HG03565 (cell line): ENCODE measurements around the gene SLC22A23.
A peak's percentile ranks its signal among the peaks of the same experiment; 100 is the strongest.

ENCODE experiments used
- ATAC-seq: cut with Tn5 transposase; IDR thresholded peaks from one replicate; pipeline ENCODE4 v1.9.1; 2021; ENCODE audit warnings: mild to moderate bottlenecking, moderate library complexity; ENCODE audit not compliant: unreplicated experiment

SLC22A23 gene

DNA sequence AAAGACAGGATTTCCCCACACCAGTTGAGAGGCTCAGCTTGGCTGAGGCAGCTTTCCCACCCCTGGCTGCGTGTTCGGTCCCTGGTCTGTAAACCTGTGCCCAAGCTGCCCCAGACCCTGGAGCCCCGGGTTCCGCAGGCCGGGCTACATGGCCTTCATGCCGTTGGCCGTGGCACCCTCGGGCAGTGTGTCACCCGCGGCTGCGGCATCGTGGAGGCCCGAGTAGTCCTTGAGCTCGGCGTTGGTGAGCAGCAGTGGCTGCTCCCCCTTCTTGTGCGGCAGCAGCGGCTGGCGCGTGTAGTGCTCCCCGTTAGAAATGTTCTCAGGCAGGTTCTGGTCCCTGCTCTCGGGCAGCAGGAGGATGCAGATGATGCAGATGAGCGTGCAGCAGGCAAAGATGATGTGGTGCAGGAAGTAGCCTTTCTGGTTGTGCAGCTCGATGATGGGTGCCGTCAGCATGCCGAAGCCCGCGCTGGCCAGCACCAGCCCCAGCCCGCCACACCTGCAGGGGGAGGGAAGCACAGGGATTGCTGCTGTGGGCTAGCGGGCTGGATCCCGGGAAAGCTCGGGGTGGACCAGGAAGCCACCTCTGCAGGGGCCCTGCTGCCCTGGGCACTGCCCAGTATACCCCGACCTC, 183.8 kb downstream of the SLC22A23 start:
- no peak for ATAC-seq

DNA sequence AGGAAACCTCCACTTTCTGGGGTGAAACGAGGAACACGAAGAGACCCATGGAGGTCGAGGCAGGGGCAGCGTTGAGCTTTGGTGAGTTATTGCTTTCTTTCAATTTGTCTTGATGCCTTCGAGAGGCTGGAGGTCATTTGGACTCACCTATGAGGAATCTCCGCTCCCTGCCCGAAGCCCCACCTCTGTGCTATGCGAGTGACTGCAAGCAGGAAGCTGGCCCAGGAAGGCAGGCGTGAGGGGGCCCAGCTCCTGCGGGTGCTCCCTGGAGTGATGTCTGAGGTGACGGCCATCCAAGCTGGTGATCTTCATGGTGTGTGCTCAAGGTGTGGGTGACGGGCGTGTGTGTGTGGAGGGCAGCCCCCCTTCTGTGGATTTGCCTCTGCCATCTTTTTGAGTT, 185.1 kb downstream of the SLC22A23 start:
- no peak for ATAC-seq

DNA sequence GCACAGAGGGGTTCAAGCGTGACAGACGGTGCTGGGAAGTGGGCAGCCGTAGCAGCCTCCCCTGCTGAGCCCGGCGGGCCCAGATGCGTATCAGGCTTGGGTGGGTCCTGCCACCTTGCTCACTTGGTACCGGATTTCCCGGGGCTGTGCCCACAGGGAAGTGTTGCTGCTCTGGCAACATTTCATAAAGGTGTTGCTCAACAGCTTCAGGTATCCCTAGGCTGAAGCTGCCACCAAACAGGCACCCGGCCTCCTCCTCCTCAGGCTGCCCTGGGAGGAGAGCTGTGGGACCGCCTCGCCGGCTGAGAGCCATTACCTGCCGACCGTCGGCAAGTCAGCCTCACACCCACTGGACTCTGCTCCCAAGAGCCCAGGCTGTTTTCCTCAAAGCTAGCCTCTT, 186.6 kb downstream of the SLC22A23 start:
- ATAC-seq: no peak

DNA sequence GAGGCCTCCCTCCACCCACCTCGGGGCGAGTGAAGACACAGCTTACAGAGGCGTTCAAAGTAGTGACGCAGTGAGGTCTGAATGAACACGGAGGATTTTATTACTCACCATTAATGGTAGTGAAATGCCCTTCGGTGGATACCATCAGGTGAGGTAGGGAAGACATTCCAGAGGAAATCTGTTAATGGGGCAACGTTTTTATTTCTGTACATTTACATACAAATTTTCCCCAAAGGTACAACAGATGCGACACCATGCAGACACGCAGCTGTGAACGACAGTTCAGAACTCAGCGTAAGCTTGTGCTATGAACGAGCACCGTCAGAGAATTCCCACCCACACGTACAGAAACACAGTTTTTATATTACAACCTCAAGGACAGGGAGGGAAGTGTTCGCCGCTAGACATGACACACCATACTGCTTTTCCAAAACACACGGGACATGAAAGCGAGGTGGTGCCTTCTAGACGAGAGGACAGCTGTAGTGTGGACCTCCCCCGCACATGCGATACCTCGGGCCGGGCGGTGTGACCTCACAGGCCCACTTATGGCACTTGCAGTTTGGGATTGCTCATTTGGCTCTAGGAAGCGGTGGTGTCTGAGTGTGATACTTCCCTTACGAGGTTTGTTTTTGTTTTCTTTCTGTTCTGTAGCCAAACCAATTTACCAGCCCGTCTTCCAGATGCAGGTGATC, 187.4 kb downstream of the SLC22A23 start:
- ATAC-seq: no peak

DNA sequence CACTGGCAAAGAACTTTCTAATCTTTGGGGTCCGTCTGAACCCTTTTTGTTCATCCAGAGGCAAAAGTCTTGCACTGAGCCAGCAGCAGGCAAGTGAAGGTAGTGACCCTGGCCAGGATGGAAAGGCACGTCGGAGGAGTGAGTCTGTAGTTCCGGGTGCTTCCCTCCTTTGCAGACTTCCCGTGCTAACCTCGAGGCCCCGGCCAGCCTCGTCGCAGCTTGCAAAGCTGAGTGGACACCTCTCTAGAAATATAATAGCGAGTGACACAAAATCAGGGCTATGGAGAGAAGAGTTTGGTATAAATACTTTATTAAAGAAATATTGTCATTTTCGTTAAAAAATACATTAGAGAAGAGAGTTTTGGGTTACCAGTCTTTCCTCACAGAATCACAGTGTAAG, 188.2 kb downstream of the SLC22A23 start:
- no peak for ATAC-seq

DNA sequence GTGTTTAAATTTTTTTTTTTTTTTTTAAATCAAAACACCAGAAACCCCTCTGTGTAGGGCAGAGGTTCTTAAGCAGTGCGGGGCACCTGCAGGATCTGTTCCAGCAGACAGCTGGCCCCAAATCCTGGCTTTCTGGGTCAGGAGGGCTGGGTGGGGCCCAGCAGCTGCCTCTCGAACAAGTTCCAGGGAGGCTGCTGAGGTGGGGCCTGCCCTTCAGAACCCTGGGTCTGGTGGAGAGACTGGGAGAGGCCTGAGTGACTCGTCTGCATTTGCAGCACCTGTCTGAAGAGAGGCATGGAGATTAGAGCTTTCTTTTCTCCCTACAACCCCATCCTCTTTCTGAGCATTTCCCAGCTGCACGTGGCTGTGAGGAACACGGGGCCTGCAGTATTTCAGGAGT, 189.7 kb downstream of the SLC22A23 start:
- ATAC-seq: no peak

DNA sequence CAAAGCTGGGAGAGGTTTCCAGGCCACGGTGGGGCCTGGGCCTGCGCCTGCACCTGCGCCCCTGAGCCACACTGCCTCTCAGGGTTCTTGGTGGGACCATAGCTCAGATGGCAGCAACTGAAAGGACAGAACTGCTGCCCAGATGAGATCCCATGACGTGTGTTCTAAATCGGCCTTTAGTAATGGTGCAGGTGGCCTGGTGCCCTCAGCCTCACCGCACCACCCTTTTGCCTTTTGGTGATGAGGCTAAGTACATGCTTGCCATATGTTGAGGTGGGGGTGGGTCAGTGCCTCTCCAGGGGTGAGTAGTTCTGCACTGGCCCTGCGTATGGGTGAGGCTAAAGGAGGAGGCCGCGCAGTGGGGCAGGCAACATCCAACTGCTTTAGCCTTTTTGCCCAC, 190.7 kb downstream of the SLC22A23 start:
- ATAC-seq: no peak

DNA sequence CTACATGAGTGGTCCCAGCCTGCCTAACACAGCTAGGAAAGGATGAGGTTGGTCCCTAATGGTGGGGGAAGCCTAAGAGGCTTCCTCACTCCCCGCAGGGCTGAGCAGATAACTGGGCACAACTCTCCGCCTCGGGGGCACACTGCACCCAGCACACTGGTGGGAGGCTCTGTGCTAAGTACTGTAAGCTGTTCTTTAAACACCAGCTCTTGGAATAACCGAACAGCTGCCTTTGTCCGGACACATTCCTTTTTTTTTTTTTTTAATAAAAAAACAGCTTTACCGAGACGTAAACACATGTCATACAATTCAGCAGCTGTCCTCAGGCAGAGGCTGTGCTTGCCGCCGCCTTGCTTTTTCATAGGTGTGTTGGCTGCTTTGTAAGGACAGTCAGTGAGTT, 191.2 kb downstream of the SLC22A23 start:
- no peak for ATAC-seq

DNA sequence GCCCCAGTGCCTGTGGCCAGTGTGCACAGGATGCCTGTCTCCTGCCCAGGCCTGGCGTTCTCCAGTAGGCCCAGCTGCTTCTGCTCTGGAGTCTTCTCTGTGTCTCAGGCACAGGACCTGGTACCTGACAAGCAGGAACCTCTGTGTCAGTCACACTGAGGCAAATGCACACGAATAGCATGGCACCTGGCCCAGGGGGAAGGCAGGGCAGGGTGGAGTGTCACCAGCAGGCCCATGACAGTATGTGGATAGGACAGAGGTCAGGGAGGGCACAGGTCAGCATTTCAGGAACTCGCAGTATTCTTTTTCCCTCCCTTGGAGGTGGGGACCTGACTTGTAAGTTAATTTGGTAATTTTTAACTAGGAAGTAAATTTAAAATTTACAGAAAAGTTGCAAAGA, 192.5 kb downstream of the SLC22A23 start:
- ATAC-seq: no peak

DNA sequence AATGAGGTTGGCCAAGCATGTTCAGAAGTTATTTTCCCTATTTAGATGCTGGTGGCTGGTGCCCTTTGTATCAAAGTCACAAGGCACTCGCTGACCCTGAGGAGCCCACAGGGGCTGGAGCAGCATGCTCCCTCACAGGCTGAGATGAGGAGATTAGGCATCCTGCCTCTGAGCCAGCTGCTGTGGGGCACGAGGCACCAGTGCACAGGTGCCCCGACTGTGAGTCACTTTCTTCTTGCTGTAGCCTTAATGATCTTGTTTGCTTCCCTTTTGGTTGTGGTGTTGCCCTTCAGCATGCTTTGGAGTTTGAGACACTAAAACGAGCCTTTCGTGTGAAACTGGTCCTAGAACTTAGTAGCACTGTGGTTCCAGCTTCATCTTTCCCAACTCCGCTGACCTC, 193.8 kb downstream of the SLC22A23 start:
- no peak for ATAC-seq

DNA sequence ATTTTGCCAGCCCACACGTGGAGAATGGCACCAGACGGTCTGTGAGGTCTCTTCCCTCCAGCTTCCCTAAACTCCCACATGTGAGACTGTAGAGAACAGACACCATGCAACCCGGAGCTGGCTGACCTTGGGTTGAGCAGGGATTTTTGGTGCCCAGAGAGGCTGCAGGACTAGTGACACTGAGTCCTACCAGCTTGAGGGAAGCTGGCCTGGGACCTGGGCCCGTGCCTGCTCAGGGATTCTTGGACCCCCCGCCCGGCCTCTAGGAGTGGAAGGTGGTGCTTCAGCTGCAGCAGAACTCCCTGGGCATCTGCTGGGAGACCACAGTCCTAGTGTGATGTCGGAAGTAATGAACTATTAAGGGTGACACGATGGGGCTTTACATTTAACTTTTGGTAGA, 194.9 kb downstream of the SLC22A23 start:
- no peak for ATAC-seq

DNA sequence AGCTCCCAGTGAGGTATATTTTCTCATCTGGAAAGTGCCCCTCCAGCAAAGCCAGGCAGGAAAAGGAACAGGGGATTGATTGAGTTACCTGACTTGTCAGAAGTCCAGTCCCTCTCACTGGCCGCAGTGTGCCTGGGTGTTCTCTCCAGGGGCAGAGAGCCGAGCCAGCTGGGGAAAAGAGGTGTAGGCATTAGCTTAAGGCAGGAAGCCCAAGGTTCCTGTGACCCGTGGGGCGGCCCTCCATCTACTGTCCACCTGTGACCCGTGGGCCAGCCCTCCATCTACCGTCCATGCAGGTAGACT, 195.4 kb downstream of the SLC22A23 start:
- ATAC-seq: no peak

DNA sequence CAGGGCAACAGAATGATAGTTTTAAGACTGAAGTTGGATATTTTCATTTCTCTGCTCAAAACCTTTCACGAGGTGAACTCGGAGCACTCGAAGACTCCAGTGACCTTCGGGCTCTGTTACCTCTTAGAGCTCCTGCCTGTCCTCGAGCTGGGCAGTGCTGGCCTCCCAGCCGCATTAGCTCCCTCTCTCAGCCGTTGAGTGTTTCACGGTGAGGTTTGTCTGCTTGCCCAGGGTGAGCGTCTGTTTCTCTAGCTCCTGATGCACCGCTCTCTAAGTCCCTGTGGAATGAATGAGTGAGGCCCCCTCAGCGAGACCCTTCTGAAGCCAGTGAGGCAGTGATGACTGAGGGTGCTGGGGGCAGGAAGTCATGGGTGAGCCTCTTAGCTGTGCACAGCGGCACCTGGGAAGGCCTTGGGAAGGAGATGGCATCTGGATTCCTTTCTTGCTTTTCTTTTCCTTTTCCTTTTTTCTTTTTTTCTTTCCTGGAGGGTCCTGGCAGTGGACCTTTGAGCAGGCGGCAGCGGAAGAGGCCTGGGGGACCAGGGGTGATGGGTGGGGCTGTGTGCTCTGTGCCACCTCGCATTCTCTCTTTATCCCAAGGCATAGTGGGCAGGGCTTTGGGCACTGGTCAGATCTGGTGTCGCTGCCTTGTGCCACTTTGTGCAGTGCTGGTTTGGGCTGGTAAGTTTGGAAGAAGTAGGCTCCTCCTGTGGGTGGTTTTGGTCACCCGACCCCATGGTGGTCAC, 195.9 kb downstream of the SLC22A23 start:
- ATAC-seq: no peak

DNA sequence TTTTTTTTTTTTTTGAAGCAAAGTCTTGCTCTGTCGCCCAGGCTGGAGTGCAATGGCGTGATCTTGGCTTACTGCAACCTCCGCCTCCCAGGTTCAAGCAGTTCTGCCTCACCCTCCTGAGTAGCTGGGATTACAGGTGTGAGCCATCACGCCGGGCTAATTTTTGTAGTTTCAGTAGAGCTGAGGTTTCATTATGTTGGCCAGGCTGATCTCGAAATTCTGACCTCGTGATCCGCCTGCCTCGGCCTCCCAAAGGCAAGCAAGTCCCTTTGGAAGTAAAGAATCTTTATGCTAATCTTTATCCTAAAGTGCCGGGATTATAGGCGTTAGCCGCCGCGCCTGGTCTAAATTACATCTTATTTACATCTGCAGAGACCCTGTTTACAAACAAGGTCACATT, 196.6 kb downstream of the SLC22A23 start:
- ATAC-seq: no peak

DNA sequence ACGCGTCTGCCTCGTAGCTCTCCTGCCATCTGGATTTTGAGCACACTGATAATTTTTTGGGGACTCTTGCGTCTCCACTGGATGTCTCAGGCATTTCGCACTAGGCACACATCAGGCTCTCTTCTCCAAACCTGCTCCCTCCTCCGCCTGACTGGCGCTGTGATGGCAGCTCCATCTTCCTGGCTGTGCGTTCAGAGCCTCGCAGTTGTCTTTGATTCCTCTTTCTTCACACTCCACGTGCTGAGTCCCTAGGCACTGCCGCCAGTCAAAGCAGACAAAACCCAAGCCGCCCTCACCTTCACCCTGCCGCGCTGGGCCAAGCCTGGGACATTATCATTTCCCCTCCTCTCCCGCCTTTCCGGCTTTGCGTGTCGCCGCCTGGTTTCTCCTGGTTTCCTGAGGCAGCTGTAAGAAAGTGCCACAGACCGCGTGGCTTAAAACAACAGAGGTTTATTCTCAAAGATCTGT, 197.3 kb downstream of the SLC22A23 start:
- ATAC-seq: peak; percentile 8

DNA sequence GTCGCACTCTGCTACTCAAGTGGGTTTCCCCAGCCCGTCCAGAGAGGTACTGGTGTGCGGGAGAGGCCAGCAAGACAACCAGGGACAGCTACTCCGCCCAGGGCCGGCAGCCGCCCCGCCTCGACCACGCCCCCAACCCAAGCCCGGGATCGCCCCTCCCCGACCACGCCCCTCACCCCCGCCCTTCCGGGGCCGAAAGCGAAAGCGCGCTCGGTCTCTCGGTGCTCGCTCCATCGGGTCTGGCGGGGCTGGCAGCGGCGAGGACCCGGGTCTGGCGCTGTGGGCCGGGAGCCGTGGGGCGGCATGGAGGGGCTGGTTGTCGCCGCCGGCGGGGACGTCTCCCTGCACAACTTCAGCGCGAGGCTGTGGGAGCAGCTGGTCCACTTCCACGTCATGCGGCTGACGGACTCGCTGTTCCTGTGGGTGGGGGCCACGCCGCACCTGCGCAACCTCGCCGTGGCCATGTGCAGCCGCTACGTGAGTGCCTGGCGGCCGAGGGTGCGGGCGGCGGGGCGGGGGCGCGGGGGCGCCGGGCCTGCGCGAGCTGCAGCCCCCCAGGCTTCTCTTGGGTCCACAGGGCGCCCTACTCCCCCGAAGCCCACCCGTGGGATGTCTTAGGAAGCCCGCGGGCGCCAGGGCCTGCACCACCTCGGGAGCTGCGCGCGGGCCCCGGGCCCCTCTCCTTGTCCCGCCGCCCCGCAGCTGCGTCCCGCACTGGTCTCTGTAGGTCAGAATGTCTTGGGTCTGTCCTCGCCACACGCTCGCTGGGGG, 197.9 kb downstream of the SLC22A23 start, which contains the start of gene PSMG4:
PSMG4 (plus strand) TSS at position 228 of the 771 bp plus-strand sequence; CDS start at position 304, 76 bp downstream.
- ATAC-seq: peak; percentile 69

DNA sequence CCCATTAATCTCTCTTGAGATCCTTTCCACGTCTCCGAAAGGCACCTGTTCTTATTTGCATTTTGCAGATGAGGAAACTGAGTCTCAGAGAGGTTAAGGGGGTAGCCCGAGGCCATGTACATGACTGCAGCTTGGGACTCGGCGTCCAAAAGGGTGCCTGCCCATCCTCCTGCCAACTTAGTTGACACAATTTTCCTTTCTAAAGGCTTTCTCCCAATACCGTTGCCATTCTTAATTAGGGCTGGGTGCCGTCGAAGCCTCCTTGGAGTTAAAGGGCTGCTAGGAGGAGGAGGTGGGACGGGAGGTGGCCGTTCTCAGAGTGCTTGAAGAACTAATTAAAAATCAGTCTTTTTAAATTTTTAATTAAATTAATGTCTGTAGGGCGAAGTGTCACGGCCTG, 198.6 kb downstream of the SLC22A23 start:
- no peak for ATAC-seq

DNA sequence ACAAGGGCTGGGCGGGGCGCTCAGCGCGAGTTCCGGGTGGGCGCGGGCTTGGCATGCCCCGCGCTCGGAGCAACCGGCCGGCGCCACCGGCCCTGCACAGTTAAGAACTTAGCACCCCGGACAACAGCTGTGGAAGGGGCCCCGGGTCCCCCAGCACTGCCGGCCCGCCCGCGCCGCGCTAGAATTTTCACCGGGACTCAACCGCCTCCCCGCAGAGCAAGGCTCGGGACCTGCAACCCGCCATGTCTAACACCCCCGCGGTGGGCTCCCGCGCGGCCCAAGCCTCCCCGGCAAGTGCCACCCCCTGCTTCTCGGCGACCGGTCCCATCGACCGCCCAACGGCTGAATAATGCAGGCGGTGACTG, 203.3 kb downstream of the SLC22A23 start:
- no peak for ATAC-seq

DNA sequence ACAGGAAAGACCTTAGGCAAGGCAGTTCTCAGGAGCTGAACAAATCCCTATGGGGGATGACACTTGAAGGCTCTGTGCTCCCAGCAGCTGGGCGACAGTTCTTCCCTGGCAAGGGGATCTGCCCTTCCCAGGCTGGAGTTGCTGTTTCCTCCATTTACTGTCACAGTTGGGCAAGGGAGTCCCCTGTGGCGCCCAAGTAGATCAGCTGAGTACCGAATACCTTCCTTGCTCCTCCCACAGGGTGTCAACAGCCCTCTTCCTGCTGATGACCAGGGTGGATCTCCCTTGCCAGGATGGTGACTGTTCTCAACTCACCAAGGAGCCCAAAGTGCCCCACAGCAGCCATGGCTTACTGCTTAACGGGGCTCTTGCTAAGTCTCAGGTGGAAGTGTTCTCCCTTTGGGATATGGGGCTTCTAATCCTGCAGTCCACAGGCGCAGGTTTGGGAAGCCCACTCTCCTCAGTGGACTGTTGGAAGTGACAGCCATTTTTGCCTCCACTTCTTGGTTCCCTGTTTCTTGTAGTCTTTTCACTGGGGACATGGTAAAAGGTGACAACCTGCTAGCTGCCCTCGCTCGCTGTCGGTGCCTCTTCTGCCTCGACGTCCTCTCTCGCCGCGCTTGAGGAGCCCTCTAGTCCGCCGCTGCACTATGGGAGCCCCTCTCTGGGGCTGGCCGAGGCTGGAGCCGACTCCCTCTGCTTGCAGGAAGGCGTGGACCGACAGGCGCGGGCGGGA, 203.8 kb downstream of the SLC22A23 start:
- no peak for ATAC-seq

DNA sequence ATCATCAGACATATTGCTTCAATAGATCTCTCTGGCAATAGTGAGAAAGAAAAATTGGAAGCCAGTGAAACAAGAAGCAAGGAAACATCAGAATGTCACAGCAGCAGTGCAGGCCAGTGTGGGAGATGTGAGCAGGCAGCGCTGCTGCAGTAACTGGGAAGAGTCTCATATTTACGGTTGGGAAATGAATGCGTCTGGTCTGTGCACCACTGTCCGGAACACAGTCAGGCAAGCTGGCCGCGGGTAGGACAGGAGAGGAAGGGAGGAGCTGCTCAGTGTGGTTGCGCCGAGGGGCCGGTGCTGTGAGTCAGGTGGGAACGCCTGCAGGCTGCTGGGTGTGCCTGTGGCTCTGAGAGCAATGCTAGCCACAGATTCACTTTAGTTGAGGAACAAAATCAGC, 204.5 kb downstream of the SLC22A23 start:
- ATAC-seq: no peak
